NCI-H774 (cell line): ENCODE measurements around the gene PHACTR3.
"Not testable (repeated sequence)": the region's sequence is repeated elsewhere in the genome, so short reads cannot be mapped to it uniquely, and the experiment has no call there.

ENCODE experiments used
- DNase-seq: peaks from one replicate; lab custom pipeline; 2025; lab: John Stamatoyannopoulos, UW

Gene PHACTR3

DNA sequence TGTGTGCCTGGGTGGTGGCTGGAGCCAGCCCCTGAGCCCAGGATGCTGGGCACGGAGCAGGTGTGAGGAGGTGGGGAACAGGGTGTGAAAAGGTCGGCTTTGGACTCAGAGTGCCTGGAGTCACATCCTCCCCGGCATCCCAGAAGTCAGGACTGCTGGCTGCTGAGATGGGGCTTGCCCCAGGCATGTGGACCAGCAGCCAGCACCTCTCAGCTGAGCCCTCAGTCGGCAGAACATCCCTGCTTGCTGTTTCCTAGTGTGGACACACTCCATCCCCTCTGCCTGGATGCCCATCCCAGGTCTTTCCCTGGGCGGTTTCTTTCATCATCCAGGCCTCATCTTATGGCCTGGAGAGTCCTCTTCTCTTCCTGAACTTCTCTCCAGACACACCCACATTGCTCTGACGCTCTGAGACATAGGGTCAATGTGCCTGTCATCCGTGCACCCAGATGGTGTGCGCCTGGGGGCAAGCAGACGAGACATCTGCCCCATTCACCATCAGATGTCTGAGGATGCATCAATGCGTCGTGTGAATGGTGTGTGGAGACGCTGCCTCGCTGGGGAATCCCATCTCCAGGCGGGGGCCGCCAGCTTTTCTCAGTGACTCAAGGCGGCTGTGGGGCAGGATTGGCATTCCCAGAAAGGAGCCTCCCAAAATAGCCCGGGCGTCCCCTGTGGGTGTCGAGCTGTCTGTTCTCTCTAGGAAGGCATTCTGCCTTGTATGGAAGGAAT, 224.9 kb downstream of the PHACTR3 start:
- no peak for DNase-seq

DNA sequence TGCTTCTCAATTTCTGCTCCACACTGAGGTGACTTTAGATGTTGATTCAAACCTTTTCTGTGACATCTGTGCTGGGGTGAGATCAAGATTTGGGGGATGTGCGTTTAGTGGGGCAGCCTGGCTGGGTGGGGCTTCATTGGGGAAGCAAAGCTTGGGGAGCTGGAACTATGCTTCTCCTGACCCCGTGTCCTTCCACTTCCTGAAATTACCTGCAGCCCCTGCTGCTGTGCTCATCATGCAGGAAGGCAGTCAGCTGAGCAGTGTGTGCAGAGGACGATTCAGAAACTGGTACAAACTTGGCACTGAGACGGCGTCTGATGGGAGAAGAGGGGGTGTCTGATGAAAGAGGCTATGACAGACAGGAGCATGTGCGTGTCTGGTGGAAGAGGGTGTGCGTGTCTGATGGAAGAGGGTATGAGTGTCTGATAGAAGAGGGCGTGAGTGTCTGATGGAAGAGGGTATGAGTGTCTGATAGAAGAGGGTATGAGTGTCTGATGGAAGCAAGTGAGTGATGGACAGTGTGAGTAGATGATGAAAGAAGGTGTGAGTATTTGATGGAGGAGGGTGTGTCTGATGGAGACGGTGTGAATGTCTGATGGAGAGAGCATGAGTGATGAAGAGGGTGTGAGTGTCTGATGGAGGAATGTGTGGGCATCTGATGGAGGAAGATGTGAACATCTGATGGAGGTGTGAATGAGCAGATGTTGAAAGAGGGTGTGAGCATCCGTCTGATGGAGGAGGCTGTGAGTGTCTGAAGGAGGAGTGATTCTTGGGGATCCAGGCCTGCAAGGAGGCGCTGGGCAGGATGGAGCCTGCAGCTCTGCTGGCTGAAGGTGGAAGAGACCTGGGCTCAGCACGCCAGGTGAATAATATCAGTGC, 225.7 kb downstream of the PHACTR3 start:
- no peak for DNase-seq

DNA sequence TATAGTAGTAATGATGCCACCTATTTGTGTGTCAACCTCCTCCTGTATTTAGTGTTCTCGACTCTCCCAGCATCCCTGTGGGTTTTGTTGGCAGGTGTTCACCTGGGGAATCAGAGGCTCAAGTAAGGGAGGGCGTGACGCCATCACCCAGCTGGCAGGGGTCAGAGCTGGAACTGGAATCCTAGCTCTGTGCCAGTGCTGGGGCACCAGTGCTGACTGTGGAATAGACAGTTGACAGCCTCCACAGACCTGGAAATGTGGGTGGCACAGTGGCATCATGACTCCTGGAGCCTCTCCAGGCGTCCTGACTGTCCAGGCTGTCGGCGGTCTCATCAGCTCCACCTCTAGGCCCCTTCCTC, 226.3 kb downstream of the PHACTR3 start:
- DNase-seq, result peak; percentile 27

DNA sequence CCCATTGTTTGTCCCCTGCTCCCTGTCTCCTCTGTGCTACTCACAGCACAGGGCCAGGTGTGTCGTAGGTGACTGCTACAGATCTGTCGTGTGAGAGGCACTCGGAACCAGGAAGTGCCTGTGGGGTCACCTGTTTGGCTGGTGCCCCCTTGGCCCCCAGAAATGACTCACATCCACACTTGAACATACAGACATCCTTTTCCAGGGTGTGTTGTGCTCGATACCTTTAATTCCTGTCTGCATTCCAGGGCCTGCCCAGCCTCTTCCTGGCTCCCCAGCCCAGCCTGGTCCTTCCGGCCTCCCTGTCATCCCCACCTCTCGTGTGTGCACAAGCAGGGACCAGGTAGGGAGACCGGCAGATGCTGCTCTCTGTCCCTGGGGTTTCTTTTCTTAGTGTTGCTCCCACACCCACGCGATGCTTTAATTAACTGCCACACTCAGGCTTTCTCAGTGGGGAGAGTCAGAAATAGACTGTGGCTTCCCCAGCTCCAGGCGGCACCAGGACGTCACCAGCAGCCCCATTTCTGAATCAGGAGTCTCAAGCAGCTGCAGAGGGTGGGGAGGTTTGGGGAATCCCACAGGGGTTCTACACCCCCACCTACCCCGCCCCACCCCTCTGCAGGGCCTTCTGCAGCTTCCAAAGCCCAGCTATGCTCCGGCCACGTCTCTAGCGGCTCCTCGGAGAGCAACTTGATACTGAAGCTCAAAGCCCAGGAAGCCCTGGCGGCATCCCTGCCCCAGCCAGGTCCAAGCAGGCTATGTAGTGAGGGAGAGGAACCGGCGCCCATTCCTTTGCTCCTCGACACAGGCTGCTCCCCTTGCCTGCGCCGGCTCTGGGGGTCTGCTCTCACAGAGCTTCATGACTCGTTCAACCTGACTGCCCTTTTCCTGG, 226.9 kb downstream of the PHACTR3 start:
- no peak for DNase-seq

DNA sequence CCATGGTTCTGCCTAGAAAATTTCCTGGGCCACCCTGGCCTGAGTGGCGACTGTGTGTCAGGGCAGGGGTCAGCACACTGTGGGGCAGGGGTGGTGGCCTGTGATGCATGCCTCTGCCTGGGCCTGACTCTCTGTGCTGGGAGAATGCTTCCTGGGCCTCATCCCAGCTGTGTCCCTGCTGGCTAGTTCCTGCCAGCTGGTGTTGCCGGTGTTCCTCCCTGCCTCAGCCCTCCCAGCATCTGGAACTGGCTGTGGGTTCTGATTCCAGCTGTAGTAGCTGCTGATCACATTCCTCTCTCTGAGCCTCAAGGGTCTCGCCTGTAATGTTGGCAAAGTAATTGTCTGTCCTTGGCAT, 227.6 kb downstream of the PHACTR3 start:
- DNase-seq, result no peak

DNA sequence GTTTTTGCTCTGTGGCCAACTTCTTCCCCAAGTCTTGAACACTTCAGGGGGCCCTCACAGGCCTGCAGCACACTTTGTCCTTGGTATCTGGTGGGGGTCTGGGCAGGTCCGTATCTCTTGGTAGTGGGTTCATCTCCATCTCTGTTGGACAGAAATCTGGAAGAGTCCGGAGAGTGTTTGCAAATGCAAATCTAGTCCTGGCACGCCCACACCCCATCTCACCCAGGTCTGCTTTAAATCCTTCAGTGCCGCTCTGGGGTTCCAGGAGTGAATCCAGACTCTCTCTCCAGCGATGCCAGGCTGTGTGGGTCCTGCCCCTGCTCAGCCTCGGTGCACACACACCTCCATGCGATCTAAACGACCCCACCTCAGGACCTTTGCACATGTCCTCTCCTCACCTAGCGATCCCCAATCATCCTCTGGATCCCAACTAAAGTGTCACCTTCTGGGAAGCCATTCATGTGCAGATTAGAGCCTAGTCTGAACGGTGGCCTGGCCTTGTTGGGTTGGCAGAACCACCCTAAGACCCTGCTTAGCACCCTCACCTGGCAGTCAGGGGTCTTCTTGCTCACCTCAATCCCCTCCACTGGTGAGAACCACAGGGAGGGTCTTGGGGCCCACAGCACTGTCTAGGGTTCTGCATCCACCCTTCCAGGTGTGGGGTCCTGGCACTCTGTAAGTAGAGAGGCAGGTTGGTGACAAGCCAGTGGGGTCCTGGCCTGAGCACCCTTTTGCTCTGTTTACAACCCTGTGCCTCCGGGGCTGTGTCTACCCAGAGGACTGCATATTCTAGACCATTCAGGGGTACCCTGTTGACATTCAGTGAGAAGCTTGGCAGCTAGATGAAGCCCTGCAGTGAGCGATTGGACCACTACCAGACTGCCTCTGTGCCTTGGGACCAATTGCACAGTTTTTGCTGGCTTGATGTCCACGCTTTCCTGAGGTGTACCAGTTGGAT, 228.3 kb downstream of the PHACTR3 start:
- DNase-seq, result no peak

DNA sequence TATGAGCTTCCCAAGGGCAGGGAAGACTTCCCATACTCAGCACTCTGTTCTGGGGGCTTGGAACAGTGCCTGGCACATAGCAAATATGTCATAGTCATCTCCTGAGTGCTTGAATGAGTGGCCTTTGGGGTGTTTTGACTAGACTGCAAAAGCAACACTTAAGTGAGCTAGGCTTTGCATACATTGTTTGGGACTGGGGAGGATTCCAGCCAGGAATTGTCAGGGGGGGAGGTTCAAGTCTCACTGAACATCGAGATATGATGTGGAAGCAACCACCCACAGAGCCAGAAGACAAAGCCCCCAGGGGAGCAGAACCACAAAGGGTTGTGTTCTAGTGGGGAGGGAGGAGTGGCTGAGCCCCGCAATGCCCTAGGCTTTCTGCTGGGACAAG, 230.7 kb downstream of the PHACTR3 start:
- DNase-seq, result no peak

DNA sequence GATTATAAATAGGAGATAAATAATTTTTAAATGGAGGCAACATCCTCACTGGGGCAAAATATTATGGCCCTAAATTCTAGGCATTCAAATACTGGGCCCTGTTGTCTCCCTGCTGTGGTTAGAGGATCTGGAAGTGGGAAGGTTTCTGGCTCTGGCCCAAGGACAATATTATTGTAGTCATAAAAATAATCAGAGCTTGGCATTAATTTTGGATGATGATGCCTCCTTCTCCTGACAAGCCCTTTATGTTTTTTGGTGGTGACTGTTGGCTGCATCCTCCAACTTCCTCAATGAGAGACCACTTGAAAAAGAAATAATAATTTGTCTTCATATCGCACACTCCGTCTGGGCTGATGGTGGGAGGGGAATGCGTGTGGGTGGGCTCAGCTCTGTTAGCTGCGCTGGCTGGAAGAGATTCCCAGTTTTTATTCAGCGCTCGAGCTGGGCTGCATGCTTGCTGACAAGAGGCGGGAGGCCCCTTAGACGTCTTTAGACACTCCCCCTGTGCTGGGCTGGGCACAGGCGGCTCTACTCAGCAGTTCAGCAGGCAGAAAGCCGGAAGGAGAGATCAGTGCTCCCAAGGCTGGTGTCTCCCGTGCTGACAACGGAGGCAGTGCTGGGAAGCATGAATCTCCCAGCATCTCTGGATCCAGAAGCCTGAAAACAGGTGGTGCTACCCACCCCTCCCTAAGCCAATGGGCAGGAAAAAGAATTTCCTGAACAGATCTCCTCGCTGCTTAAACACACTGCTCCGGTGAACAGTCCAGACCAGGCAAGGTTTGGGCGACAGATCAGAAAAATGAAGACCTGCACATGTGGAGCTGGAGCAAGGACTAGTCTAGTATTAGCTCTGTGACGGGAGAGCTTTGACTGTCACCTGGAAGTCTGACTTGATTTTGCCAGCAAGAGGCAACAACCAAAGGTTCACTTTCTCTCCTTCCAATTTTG, 231.4 kb downstream of the PHACTR3 start:
- peak; percentile 32 for DNase-seq

DNA sequence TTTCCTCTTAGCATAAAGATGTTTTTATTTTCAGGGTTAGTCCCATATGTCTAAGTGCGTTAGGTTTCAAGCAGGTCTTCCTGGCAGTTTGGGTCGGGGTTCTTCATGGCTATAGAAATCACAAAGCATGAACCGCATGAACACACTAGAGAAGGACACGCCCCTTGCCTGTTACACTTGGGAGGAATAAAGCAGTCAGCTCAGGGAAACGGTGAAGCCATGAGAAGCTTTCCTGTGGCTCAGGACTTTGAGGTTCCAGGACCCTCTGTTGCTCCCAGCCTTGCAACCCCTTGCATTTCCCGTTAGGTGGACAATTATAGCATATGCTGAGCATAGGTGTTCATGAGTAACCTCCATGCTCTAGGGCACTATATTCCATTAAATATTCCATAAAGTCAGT, 232.4 kb downstream of the PHACTR3 start:
- peak; percentile 15 for DNase-seq

DNA sequence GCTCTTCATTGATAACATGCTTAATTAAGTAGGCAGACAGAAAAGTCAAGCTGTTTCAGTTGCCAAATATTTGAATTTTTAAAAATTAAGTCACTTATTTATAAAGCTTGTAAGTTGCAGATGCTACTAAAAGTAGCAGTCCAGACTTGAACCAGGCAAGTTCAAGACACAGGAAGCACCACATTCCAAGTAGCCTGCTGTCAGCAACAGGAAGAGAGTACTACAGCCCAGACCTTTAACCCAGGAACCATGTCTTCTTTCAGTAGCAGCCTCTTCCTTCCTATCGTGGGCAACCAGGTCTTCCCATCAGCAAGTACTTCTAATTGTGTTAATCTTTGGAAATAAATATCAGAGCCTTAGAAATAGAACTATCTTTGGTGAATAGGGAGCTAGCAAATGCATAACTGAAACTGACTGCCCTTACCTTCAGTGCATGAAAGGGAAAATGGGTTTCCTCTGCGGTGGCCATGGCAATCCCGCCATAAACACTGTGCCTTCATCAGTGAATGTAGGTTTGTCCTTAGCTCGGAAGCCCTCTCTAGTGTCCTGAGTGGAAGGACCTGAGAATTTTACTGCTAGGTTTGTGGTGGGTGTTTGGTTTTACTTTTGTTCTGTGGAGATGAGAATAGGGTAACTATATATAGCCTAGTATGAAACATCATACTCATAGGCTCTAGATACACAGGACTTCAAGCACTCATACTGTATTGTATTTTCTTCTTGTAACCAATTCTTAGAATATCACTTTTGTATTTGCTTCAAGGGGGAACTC, 233.5 kb downstream of the PHACTR3 start:
- DNase-seq, result no peak

DNA sequence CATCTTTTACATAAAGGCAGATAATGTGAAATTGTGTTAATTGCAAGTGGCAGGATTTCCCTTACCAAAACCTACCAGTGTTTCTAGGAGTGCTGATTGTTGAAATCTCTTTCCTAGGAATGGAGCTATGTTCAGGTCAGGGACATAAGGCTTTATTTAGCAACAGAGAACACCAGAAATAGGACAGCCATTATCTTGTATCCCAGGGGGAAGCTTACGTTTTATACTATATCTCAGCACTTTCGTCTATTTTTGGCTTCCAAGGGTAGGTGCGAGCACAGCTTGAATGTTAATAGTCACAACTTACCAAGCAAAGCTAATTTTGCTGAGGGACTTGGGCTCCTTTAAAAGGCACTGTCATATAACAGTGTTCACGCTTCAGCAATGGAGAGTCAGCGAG, 235.1 kb downstream of the PHACTR3 start:
- no peak for DNase-seq

DNA sequence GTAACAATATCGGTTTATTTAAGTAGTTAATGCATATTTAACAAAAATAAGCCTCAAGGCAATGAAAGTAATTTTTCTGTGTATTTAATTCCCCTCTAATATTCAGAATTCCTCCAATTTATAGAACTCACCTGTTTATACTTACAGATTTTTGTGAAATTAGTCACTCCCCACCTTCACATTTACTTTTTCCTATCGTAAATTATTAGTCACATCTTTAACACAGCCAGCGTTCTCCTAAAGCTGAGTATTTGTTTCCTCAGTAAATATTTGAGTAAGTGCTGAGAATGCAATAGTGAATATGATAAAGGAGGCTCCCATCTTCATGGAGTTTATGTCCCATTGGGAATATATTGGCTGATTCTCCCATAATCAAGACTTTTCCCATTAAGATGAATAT, 241.1 kb downstream of the PHACTR3 start:
- DNase-seq, result no peak

DNA sequence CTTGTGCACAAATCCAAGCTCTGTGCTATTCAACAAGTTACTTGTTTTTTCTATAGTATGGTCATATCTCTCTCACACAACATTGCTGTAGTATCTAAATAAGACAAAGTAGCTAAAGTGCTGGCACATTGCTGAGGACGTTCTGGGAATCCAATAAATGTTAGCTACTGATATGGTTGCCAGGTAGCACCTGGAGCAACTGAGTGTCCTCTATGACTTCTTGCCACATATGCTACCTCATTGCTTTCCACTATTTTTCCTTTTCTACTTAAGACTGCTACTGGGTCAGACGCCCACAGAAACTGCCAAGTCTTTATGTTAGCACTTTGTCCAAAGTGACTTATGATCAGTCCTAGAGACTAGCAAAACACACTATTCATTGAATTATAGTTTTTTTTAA, 243.8 kb downstream of the PHACTR3 start:
- no peak for DNase-seq

DNA sequence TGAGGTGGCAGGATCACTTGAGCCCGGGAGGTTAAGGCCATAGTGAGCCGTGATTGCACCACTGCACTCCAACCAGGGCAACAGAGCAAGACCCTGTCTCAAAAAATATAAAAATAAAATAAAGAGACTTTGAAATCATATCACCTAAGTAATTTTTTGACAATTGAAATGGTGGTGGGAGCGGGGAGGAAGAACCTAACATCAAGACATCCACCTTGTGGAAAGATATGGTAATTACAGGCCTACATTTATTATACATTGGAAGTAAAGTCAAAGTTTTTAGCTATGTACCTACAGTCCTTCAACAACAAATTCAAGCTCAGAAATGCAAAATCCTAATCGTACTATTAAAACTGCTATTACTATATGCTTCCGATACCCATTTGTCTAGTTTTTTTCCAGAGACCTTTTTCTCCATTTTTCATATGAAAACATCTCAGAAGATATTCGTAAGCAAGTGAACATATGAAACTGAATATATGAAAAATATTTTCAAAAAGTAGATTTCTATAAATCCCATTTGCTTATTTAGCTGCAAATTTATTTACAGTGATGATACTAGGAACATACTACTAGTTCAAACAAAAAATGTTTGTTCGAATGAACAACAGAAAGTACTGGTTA, 245.8 kb downstream of the PHACTR3 start:
- DNase-seq, result peak; percentile 20

DNA sequence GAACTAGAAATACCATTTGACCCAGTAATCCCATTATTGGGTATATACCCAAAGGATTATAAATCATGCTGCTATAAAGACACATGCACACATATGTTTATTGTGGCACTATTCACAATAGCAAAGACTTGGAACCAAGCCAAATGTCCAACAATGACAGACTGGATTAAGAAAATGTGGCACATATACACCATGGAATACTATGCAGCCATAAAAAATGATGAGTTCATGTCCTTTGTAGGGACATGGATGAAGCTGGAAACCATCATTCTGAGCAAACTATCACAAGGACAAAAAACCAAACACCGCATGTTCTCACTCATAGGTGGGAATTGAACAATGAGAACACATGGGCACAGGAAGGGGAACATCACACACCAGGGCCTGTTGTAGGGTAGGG, 252.2 kb downstream of the PHACTR3 start:
- not testable (repeated sequence) for DNase-seq

DNA sequence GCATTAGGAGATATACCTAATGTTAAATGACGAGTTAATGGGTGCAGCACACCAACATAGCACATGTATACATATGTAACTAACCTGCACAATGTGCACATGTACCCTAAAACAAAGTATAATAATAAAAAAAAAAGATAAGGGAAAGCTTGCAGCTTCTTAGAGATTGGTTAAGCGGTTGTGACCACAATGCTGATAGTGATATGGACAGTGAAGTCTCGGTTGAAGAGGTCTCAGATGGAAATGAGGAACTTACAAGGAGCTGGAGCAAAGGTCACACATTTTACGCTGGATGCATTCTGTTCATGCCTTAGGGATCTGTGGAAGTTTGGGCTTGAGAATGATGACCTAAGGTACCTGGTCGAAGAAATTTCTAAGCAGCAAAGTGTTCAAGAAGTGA, 252.6 kb downstream of the PHACTR3 start:
- not testable (repeated sequence) for DNase-seq

DNA sequence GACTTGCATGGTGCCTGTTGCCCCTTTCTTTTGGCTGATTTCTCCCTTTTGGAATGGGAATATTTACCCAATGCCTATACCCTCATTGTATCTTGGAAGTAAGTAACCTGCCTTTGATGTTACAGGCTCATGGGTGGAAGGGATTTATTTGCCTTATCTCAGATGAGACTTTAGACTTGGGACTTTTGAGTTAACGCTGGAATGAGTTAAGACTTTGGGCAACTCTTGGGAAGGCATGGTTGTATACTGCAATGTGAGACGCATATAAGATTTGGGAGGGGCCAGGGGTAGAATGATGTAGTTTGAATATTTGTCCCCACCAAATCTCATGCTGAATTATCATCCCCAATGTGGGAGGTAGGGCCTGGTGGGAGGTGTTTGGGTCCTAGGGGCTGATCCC, 253.6 kb downstream of the PHACTR3 start:
- DNase-seq, result no peak

DNA sequence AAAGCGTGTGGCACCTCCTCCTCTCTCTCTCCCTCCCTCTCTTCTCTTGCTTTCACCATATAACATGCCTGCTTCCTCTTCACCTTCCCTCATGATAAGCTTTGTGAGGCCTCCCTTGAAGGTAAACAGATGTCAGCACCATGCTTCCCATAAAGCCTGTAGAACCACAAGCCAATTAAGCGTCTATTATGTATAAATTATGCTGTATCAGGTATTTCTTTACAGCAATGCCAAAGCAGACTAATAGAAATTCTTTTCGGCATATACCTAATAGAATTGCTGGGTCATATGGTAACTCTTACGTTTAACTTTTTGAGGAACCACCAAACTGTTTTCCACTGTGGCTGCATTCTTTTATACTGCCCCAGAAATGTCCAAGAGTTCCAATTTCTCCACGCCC, 254.1 kb downstream of the PHACTR3 start:
- DNase-seq, result no peak

DNA sequence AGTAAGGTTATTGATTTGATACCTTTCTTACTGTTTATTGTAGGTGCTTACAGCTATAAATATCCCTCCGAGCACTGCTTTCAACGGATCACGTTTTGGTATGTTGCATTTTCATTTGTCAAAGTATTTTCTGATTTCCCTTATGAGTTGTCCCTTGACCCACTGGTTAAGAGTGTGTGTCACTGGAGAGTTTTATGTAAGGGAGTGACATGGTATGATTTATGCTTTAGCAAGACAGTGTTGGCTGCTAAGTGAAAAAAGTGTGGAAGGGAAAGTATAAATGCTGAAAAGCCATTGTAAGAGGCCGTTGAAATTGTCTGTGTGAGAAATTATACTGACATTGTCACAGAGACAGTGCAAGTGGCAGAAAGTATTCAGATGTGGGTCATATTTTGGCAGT, 257.1 kb downstream of the PHACTR3 start:
- DNase-seq, result no peak
